Activated naive CD4-positive, alpha-beta T cell treated with anti-CD3 and anti-CD28 coated beads for 36 hours (primary cell): ENCODE measurements around the gene ADAR. TPM values are rescaled to one million over a fixed set of nuclear protein-coding genes. Genes with fewer than 3 reads are reported as not detected.

Experiments
- CTCF ChIA-PET: fragments of 350-600 bp; sonication (Branson Sonifier 250); formaldehyde crosslinking; loops from one replicate; lab custom pipeline; 2021; ENCODE audit warnings: antibody characterized with exemption; lab: Charles Lee
- DNase-seq: peaks from one replicate; pipeline ENCODE4 v3.0.0-alpha.2; 2020
- H3K27ac Mint-ChIP-seq: one replicate; pipeline ENCODE4 v1.8.0; 2021; ENCODE audit warnings: mild to moderate bottlenecking, mixed read lengths
- H3K27me3 Mint-ChIP-seq: one replicate; pipeline ENCODE4 v1.8.0; 2021; ENCODE audit warnings: low read depth, mixed read lengths
- H3K36me3 Mint-ChIP-seq: one replicate; pipeline ENCODE4 v1.8.0; 2021; ENCODE audit warnings: low read depth, mixed read lengths
- H3K4me1 Mint-ChIP-seq: one replicate; pipeline ENCODE4 v1.8.0; 2021; ENCODE audit warnings: low read depth, mixed read lengths
- H3K4me3 Mint-ChIP-seq: one replicate; pipeline ENCODE4 v1.8.0; 2021; ENCODE audit warnings: mild to moderate bottlenecking, moderate library complexity, mixed read lengths
- H3K9me3 Mint-ChIP-seq: one replicate; pipeline ENCODE4 v1.8.0; 2021; ENCODE audit warnings: mixed read lengths
- intact Hi-C: fragments of 100-400 bp; cut with micrococcal nuclease; formaldehyde crosslinking; loops from one replicate; pipeline ENCODE4 v1.15.1; 2023
- total RNA-seq, 2 experiments: library from RNA; stranded (reverse); gene quantifications; one replicate each; pipeline ENCODE4 v1.2.3, GENCODE V29; 2021

Gene ADAR
- total RNA-seq, 2 experiments from 2014 or later, result 301 to 313 TPM

DNA sequence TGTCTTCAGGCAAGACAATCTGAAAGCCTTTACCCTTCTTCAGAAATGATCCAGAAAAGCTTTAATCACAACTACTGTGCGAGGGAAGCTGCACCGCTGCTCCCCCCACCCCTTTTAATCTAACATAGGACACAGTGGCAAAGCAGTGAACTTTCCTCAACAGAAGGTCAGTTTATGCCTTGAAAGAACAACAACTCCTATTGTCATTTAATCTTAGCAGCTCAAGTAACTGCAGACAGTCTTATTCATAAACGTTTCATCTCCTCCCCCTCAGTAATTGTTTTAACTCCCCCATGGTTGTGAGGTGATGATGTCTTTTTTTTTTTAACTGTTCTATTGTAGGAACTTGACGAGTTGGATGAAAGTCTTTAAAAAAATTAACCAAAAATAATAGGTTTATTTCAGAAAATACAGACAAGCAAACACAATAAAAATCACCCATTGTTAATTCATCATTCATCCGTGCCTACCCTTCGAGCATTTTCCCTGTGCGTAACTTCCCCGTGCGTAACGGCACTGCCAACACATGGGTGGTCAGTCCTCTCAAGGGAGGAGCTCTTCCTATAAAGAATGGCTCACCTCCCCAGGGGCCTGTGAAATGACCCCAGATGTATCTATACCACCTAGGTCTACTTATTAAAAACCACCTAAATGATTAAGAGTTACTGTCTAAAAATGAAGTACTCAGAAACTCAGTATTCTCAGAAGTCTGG lies 3.3 kb upstream of the ADAR start:
- DNase-seq, result no peak
- H3K36me3 Mint-ChIP-seq, result peaks cover 6% of the 10 kb centered on the region
- H3K4me3 Mint-ChIP-seq, result no peak overlapping the region
- H3K9me3 Mint-ChIP-seq, result no peaks in the 10 kb centered on the region
- intact Hi-C loops, result no loop called here
- peaks cover 63% of the 10 kb centered on the region for H3K4me1 Mint-ChIP-seq
- CTCF ChIA-PET, result interaction anchor here (0.6 to 2.5 kb wide), 3 partner anchors 15 to 136 kb away, joined by 3 to 10 read pairs (median 3); no protein-coding TSS in a partner anchor
- peak overlapping the region; percentile 78 for H3K27ac Mint-ChIP-seq
- no peaks in the 10 kb centered on the region for H3K27me3 Mint-ChIP-seq

DNA sequence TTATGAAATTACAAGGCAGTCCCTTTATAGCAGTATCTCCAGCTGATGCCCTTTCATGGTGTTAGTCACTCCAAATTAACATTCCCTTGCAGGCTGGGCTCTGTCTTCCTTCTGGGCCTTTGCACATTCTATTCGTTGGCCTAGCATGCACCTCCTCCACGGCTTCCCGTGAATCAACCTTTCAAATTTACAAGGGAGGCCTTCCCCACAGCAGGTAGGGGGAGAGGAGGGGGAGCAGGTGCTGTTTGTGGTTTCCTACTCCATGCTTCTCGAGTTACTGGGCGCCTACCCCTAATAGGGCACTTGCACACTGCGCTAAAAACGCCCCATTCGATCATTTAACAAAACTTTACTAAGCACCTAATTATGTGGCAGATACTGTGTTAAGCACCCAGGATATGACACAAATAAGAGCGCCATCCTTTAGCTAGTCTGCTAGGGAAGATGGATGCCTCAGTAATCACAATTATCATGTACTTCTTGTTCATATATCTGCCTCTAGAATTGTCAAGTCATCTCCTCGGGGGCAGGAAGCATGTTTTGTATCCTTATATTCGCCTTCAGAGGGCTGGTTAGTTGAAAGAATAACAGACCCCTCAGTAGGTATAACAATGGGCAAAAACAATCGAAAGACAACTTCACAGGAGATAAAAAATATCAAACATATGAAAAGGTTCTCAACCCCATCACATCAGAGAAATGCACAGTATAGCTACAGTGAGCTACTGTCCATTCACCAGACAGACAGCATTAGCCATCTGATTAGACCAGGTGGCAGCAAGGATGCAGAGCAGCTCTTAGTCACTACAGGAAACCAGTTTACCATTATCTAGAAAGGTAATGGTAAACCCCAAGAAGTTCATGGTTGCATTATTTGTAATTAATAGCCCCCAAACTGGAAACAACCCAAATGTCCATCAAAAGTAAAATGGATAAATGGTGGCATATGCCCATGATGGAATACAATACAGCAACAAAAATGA lies 1.7 kb upstream of the ADAR start:
- H3K27ac Mint-ChIP-seq, result peak overlapping the region; percentile 96
- peak overlapping the region; percentile 91 for H3K4me3 Mint-ChIP-seq
- intact Hi-C loops, result loop anchor here (1.0 to 5.0 kb wide), 8 partner anchors 18 to 528 kb away; partner anchors contain the start of genes ATP8B2, SLC50A1 and UBAP2L
- DNase-seq, result peak; percentile 92
- H3K9me3 Mint-ChIP-seq, result no peaks in the 10 kb centered on the region
- H3K4me1 Mint-ChIP-seq, result peaks cover 67% of the 10 kb centered on the region
- H3K27me3 Mint-ChIP-seq, result no peaks in the 10 kb centered on the region
- peaks cover 16% of the 10 kb centered on the region for H3K36me3 Mint-ChIP-seq
- CTCF ChIA-PET, result interaction anchor here (0.6 to 2.5 kb wide), 8 partner anchors 9 to 558 kb away, joined by 3 to 10 read pairs (median 3); no protein-coding TSS in a partner anchor

DNA sequence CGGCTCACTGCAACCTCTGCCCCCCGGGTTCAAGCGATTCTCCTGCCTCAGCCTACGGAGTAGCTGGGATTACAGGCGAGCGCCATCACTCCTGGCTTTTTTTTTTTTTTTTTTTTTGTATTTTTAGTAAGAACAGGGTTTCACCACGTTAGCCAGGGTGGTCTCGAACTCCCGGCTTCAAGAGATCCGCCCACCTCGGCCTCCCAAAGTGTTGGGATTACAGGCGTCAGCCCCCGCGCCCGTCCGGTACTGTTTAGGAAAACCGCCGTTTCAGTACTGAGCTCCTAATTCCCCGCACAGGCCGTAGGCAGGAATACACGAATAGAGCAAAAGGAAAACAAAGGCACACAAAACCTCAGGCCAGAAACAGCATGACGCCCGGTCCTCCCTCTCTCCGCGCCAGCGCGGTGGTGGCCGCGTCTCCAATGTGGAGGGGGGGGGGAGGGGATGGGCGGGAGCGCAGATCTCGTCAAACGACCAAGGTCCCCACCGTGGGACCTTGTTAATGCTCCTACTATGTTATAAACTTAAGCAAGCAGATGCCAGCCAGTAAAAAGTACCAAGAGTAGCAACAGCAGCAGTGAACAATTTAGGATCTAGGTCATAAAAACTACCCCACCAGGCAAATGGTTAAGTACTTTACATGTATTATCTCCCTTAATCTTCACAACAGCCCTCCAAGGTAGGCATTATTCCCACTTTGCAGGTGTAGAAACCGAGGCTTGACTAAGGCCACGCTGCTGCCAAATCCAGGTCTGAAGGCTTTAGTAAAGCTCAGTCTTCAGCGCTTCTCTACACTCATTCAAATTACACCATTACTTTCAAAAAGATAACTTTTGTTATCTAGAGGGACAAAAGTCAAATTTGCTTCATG lies 648 bp upstream of the ADAR start:
- H3K4me1 Mint-ChIP-seq, result peaks cover 70% of the 10 kb centered on the region
- H3K27me3 Mint-ChIP-seq, result no peaks in the 10 kb centered on the region
- peaks cover 23% of the 10 kb centered on the region for H3K36me3 Mint-ChIP-seq
- CTCF ChIA-PET, result interaction anchor here (0.7 to 1.8 kb wide), 3 partner anchors 10 to 619 kb away, joined by 3 to 10 read pairs (median 5); no protein-coding TSS in a partner anchor
- DNase-seq, result peak; percentile 40
- peak overlapping the region; percentile 91 for H3K4me3 Mint-ChIP-seq
- no peaks in the 10 kb centered on the region for H3K9me3 Mint-ChIP-seq
- intact Hi-C loops, result loop anchor here (1.0 to 5.0 kb wide), 10 partner anchors 19 to 529 kb away; partner anchors contain the start of genes ATP8B2, SLC50A1 and UBAP2L
- peak overlapping the region; percentile 96 for H3K27ac Mint-ChIP-seq

DNA sequence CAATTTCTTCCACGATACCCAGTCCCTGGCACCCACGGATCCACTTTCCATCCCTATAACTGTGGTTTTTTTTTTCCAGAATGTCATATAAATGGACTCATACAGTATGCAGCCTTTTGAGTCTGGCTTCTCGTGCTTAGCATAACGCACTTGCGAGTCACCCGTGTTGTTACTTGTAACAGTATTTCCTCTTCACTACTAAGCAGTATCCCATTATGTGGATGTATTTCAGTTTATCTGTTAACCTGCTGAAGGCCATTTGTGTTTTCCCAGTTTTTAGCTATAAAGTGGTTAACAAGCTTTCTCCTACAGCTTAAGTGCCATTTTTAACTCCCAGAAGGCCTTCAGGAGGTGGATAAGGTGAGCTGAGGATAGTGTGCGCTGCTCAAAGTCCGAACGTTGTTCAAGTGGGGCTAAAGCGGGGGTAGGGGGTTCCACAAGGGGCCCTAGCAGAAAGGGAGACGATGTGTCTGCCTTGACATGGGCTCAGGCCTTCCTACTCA lies 829 bp downstream of the ADAR start:
- no peaks in the 10 kb centered on the region for H3K9me3 Mint-ChIP-seq
- no peaks in the 10 kb centered on the region for H3K27me3 Mint-ChIP-seq
- intact Hi-C loops, result loop anchor here (5.0 kb wide), 2 partner anchors 280 to 530 kb away; partner anchors contain the start of genes ATP8B2 and SLC50A1
- peak overlapping the region; percentile 96 for H3K27ac Mint-ChIP-seq
- CTCF ChIA-PET, result interaction anchor here (0.6 to 1.6 kb wide), 3 partner anchors 22 to 364 kb away, joined by 4 to 5 read pairs (median 5); partner anchors contain the start of gene SHC1
- peak; percentile 36 for DNase-seq
- peaks cover 32% of the 10 kb centered on the region for H3K36me3 Mint-ChIP-seq
- peak overlapping the region; percentile 91 for H3K4me3 Mint-ChIP-seq
- peaks cover 74% of the 10 kb centered on the region for H3K4me1 Mint-ChIP-seq

DNA sequence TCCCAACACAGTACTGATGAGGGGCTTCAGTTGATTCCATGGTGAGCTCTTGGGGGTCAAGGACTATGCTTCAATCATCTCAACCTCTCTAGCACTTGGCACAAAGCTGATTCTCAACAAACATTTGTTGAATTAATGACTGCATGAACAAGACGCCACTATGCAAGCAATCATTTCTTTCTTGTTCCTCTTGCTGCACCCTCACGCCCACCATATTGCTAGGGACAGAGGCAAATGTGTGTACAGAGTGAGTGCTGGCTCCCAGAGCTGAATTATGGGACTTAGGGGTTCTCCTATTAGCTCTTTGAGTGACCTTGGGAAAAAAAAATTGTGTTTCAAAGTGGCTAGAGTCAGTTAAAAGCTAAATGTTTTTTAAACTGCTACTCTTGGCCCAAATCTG lies 2.5 kb downstream of the ADAR start:
- intact Hi-C loops, result loop anchor here (5.0 kb wide), 2 partner anchors 278 to 532 kb away; partner anchors contain the start of genes ATP8B2 and SLC50A1
- CTCF ChIA-PET, result interaction anchor here (0.6 to 2.7 kb wide), 6 partner anchors 11 to 126 kb away, joined by 3 to 13 read pairs (median 4); no protein-coding TSS in a partner anchor
- H3K36me3 Mint-ChIP-seq, result peaks cover 48% of the 10 kb centered on the region

DNA sequence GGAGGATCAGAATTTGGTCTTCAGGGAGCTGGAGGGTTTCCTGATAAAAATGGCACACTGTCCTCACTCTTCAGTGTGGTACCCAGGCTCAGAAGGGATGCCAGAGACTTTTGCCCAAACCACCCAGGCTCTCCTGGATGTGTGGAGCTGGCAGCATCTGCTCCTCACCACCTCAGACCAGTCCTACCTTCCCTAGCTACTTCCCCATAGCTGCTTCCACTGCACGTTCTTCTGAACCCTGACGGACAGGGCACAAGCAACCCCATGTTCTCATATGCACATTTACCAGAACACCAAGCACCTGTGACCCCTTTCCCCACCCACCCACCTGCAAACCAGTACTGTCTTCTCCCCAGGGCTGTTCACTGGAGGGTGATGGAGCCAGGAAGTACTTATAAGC lies 4.7 kb downstream of the ADAR start:
- Mint-ChIP-seq H3K36me3 (peaks cover 58% of the 10 kb centered on the region), H3K27ac (peak overlapping the region; percentile 57)
- intact Hi-C loops, result no loop called here

More for the DNA sequence above, 2.5 kb downstream of the ADAR start:
- Mint-ChIP-seq H3K9me3 (no peaks in the 10 kb centered on the region), H3K27ac (peak overlapping the region; percentile 73), H3K4me3 (peak overlapping the region; percentile 10), H3K27me3 (no peaks in the 10 kb centered on the region), H3K4me1 (peaks cover 74% of the 10 kb centered on the region)
- no peak for DNase-seq

DNA sequence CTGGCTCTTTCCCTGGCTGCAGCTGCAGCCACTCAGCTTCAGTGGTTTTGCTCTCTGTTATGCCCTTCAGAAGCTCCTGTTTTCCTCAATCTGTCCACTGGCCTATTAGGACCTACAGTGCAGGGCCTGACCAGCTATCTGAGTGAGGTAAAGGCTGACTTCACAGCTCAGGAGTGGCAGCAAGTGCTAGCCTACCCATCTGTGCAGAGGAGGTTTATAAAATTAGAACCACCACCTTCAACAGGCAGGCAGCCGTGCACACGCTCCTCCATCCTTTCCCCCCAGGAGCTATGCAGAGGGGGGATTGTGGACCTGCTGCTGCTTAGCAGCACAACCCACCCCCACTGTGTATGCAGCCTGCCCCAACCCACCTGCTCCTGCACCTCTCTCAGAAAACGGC lies 8.3 kb downstream of the ADAR start:
- Mint-ChIP-seq H3K9me3 (no peaks in the 10 kb centered on the region), H3K4me3 (no peak overlapping the region), H3K4me1 (peaks cover 56% of the 10 kb centered on the region), H3K36me3 (peaks cover 64% of the 10 kb centered on the region), H3K27me3 (no peaks in the 10 kb centered on the region), H3K27ac (peak overlapping the region; percentile 65)
- intact Hi-C loops, result no loop called here
- CTCF ChIA-PET, result no interaction called here
- no peak for DNase-seq

More for the DNA sequence above, 4.7 kb downstream of the ADAR start:
- Mint-ChIP-seq H3K9me3 (no peaks in the 10 kb centered on the region), H3K4me3 (no peak overlapping the region), H3K27me3 (no peaks in the 10 kb centered on the region), H3K4me1 (peaks cover 73% of the 10 kb centered on the region)
- DNase-seq, result no peak
- CTCF ChIA-PET, result interaction anchor here (1.0 to 2.7 kb wide), 2 partner anchors 43 to 68 kb away, joined by 3 to 13 read pairs; no protein-coding TSS in a partner anchor

DNA sequence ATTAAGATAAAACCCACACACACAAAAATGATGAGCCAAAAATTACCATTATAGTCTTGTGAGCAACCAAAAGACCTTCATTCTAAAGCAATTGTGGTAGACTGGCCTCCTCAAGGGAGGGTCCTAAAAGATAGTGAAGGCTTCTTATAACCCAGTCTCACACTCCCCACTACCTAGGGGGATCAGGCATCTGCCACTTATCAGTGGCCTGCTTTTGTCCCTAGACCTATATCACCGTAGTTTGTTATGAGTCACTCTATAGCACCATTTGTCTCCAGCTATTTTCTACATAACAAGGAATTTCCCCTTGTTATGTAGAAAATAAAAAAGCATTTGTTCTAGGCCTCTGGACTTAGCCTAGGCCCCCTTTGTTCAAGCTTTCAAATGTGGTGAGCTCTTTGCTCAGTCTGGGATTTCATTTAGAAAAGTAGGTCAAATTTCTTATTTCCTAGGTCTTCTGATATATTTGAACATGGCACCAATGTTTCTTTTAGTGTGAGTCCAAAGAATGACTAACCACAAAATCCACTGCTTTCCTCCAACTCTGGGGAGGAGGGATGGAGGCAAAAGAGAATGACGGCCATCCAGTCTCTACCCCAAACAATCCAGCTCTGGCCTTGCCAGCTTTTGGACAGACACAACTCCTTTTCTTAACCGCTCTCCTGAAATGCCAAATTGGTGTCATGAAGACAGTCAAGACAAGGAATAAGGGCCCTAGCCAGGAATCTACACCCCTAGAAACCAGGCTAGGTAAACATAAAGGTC lies 8.9 kb downstream of the ADAR start:
- Mint-ChIP-seq H3K9me3 (no peaks in the 10 kb centered on the region), H3K27ac (peak overlapping the region; percentile 79), H3K4me3 (no peak overlapping the region), H3K4me1 (peaks cover 50% of the 10 kb centered on the region), H3K36me3 (peaks cover 65% of the 10 kb centered on the region), H3K27me3 (no peaks in the 10 kb centered on the region)
- intact Hi-C loops, result no loop called here
- CTCF ChIA-PET, result no interaction called here
- no peak for DNase-seq

DNA sequence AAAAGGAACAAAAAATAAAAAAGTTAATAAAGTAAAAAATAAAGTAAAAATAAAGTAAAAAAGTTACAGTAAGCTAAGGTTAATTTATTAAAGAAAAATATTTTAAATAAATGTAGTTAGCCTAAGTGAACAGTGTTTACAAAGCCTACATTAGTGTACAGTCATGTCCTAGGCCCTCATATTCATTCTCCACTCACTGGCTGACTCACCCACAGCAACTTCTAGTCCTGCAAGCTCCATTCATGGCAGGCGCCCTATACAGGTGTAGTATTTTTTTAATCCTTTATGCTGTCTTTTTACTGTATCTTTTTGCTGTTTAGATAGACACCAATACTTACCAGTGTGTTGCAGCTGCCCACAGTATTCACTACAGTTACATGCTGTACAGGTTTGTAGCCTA lies 12.4 kb downstream of the ADAR start:
- H3K4me1 Mint-ChIP-seq, result peaks cover 19% of the 10 kb centered on the region
- intact Hi-C loops, result no loop called here
- CTCF ChIA-PET, result interaction anchor here (0.5 to 1.7 kb wide), 6 partner anchors 10 to 348 kb away, joined by 3 to 6 read pairs (median 3); no protein-coding TSS in a partner anchor
- peaks cover 56% of the 10 kb centered on the region for H3K36me3 Mint-ChIP-seq
- no peak for DNase-seq
- H3K27me3 Mint-ChIP-seq, result no peaks in the 10 kb centered on the region
- H3K4me3 Mint-ChIP-seq, result no peak overlapping the region
- no peak overlapping the region for H3K27ac Mint-ChIP-seq
- H3K9me3 Mint-ChIP-seq, result no peaks in the 10 kb centered on the region

DNA sequence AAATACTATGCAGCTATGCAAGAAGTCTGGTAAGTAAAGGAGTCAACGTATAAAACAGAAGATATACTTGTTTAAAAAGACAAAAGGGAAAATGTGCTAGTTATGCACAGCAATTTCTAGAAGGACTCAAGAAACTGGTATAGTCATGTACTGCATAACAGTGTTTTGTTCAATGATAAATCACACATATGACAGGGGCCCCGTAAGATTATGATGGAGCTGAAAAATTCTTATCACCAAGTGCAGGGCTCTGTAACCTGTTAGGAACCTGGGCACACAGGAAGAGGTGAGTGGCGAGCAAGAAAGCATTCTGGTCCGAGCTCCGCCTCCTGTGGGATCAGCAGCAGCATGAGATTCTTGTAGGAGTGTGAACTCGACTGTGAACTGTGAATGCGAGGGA lies 13.2 kb downstream of the ADAR start:
- peaks cover 12% of the 10 kb centered on the region for H3K4me1 Mint-ChIP-seq
- intact Hi-C loops, result no loop called here
- no peak overlapping the region for H3K27ac Mint-ChIP-seq
- DNase-seq, result no peak
- CTCF ChIA-PET, result interaction anchor here (0.5 to 1.7 kb wide), 6 partner anchors 11 to 349 kb away, joined by 3 to 6 read pairs (median 3); no protein-coding TSS in a partner anchor
- no peaks in the 10 kb centered on the region for H3K9me3 Mint-ChIP-seq
- no peaks in the 10 kb centered on the region for H3K27me3 Mint-ChIP-seq
- peaks cover 53% of the 10 kb centered on the region for H3K36me3 Mint-ChIP-seq
- H3K4me3 Mint-ChIP-seq, result no peak overlapping the region
